OCI-LY7 (cell line): ENCODE data around the gene TRPM3. TPM values are rescaled to one million over a fixed set of nuclear protein-coding genes. Genes with fewer than 3 reads are reported as not detected.
"Not testable (repeated sequence)": the region's sequence is repeated elsewhere in the genome, so short reads cannot be mapped to it uniquely, and the experiment has no call there.

ENCODE experiments used
- BruUV-seq: library from RNA; stranded (reverse); fragments of 400-500 nt; replicated peaks from 2 replicates; lab custom pipeline; 2021; lab: Mats Ljungman, UMichigan
- CTCF ChIA-PET: fragments of 300-600 bp; sonication (Branson Sonifier 250); formaldehyde crosslinking; loops from one replicate; lab custom pipeline; 2022; ENCODE audit warnings: antibody characterized with exemption; ENCODE audit not compliant: unreplicated experiment; lab: Charles Lee
- POLR2A ChIA-PET: fragments of 300-600 bp; sonication (Branson Sonifier 250); formaldehyde crosslinking; loops from one replicate; lab custom pipeline; 2022; ENCODE audit warnings: antibody characterized with exemption; lab: Charles Lee
- DNase-seq: peaks from one replicate; pipeline ENCODE4 v3.0.0-alpha.2; 2015; ENCODE audit warnings: low spot score
- H2AFZ ChIP-seq: fragments of 200-600 bp; sonication (generic), shearing (Covaris generic); 2 replicates; pipeline ENCODE4 v1.6.1; 2014; ENCODE audit warnings: mild to moderate bottlenecking, antibody characterized with exemption, low read length, moderate library complexity
- H3K27ac ChIP-seq: fragments of 200-600 bp; sonication (generic); 2 replicates; pipeline ENCODE4 v1.5.1; 2014; ENCODE audit warnings: mixed run types, low read depth, mild to moderate bottlenecking, moderate library complexity, low read length, inconsistent platforms; ENCODE audit not compliant: poor library complexity, severe bottlenecking
- H3K36me3 ChIP-seq: fragments of 200-600 bp; sonication (generic); 2 replicates; pipeline ENCODE4 v1.6.1; 2014; ENCODE audit warnings: mild to moderate bottlenecking, antibody characterized with exemption, low read length, moderate library complexity, mixed read lengths; ENCODE audit not compliant: insufficient read depth
- H3K4me1 ChIP-seq: fragments of 200-600 bp; sonication (generic); 2 replicates; pipeline ENCODE4 v1.5.1; 2014; ENCODE audit warnings: mild to moderate bottlenecking, low read length; ENCODE audit not compliant: insufficient read depth, poor library complexity, severe bottlenecking
- H3K4me2 ChIP-seq: fragments of 200-600 bp; sonication (generic); 2 replicates; pipeline ENCODE4 v1.6.1; 2014; ENCODE audit warnings: mild to moderate bottlenecking, low read length
- H3K4me3 ChIP-seq: fragments of 200-600 bp; sonication (generic); 2 replicates; pipeline ENCODE4 v1.5.1; 2014; ENCODE audit warnings: mild to moderate bottlenecking, low read depth, low read length; ENCODE audit not compliant: poor library complexity, severe bottlenecking
- H3K79me2 ChIP-seq: fragments of 200-600 bp; sonication (generic); 2 replicates; pipeline ENCODE4 v1.6.1; 2016; ENCODE audit warnings: low read depth, mild to moderate bottlenecking, low read length, moderate library complexity, mixed read lengths; ENCODE audit not compliant: insufficient read depth
- H3K9me2 ChIP-seq: fragments of 200-600 bp; sonication (generic); 2 replicates; pipeline ENCODE4 v1.6.1; 2016; ENCODE audit warnings: mild to moderate bottlenecking, low read length, mixed read lengths; ENCODE audit not compliant: insufficient read depth
- H3K9me3 ChIP-seq: fragments of 200-600 bp; sonication (generic); 2 replicates; pipeline ENCODE4 v1.6.1; 2014; ENCODE audit warnings: mild to moderate bottlenecking, mixed run types, low read length, mixed read lengths
- H4K20me1 ChIP-seq: fragments of 200-600 bp; sonication (generic); 2 replicates; pipeline ENCODE4 v1.6.1; 2014; ENCODE audit warnings: mild to moderate bottlenecking, antibody characterized with exemption, low read length, moderate library complexity, mixed read lengths; ENCODE audit not compliant: insufficient read depth
- CTCF ChIP-seq: fragments of 200-600 bp; sonication (generic); conservative IDR thresholded peaks from 2 replicates; pipeline ENCODE4 v1.5.1; 2014; ENCODE audit warnings: mild to moderate bottlenecking, antibody characterized with exemption, low read length, moderate library complexity, mixed read lengths
- EZH2phosphoT487 ChIP-seq: fragments of 200-600 bp; sonication (generic); IDR thresholded peaks from 2 replicates; pipeline ENCODE4 v1.6.1; 2018; ENCODE audit warnings: low read depth, borderline replicate concordance, mild to moderate bottlenecking, mixed run types, antibody characterized with exemption, low read length, moderate library complexity, mixed read lengths
- intact Hi-C: fragments of 100-400 bp; cut with micrococcal nuclease; formaldehyde crosslinking; loops from one replicate; pipeline ENCODE4 v1.10.0; 2022; ENCODE audit not compliant: unreplicated experiment
- total RNA-seq, 2 experiments: library from RNA; depleted of rRNA in 1 of 2; stranded (reverse); fragments of >200 nt in 1 of 2; shearing (Covaris generic) in 1 of 2; gene quantifications; 2 replicates each; pipeline ENCODE4 v1.2.3, GENCODE V29; 2014 to 2022

The TRPM3 gene
- total RNA-seq, 2 experiments from 2014 or later = not detected

DNA sequence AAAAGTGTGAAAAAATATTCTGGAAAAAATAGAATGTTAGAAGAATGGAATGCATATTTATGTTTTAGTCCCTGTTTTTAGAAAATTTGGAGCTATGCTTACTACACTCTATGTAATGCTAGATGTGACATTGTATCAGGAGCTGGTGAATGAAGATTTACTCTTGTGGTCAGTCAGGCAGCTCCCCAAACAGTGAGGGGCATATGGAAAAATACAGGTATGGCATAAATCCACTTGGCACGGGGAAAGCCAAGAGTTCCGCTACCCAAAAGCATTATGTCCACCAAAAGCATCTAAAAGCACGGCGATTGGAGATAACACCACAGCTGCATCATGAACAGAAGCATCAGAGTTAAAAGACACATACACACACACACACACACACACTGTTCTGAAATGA lies 486.7 kb downstream of the TRPM3 start:
- no peak for DNase-seq
- no peaks in the 10 kb centered on the region for H4K20me1 ChIP-seq
- H3K9me2 ChIP-seq = no peaks in the 10 kb centered on the region
- ChIA-PET CTCF (no interaction called here), POLR2A (interaction anchor here (0.6 to 1.0 kb wide), 2 partner anchors 12 to 1891 kb away, joined by 5 to 6 read pairs; no protein-coding TSS in a partner anchor)
- H3K9me3 ChIP-seq = no peaks in the 10 kb centered on the region
- H3K36me3 ChIP-seq = no peaks in the 10 kb centered on the region
- no peak overlapping the region for H3K27ac ChIP-seq
- no TSS peak for BruUV-seq
- no peaks in the 10 kb centered on the region for H3K4me1 ChIP-seq
- H3K4me2 ChIP-seq = no peak overlapping the region
- intact Hi-C loops = no loop called here
- TF ChIP-seq CTCF (no peak), EZH2phosphoT487 (no peak)
- H3K4me3 ChIP-seq = no peak overlapping the region
- no peaks in the 10 kb centered on the region for H3K79me2 ChIP-seq
- no peak overlapping the region for H2AFZ ChIP-seq

- H3K4me1 ChIP-seq = no peaks in the 10 kb centered on the region
- H3K9me2 ChIP-seq = no peaks in the 10 kb centered on the region
- H3K27ac ChIP-seq = no peak overlapping the region
- ChIA-PET POLR2A (interaction anchor here (0.7 kb wide), 1 partner anchor 1920 kb away, joined by 5 read pairs; no protein-coding TSS in a partner anchor), CTCF (no interaction called here)
- no peaks in the 10 kb centered on the region for H3K79me2 ChIP-seq
- no peak overlapping the region for H3K4me3 ChIP-seq
- no peak overlapping the region for H3K4me2 ChIP-seq
- no peaks in the 10 kb centered on the region for H3K9me3 ChIP-seq
- DNase-seq = no peak
- no peaks in the 10 kb centered on the region for H4K20me1 ChIP-seq
- TF ChIP-seq EZH2phosphoT487 (no peak), CTCF (no peak)
- H2AFZ ChIP-seq = no peak overlapping the region
- intact Hi-C loops = no loop called here
- H3K36me3 ChIP-seq = no peaks in the 10 kb centered on the region
- BruUV-seq = no TSS peak
Measured at GRCh38 chr9:70630971-70631370, 490.4 kb downstream of the TRPM3 start.

GRCh38 chr9:70629080-70629685 lies 492.2 kb downstream of the TRPM3 start:
- POLR2A ChIA-PET = interaction anchor here (0.9 kb wide), 1 partner anchor 35 kb away, joined by 5 read pairs; no protein-coding TSS in a partner anchor
- BruUV-seq = not testable (repeated sequence)

More at GRCh38 chr9:70629080-70629685, 492.2 kb downstream of the TRPM3 start:
- CTCF ChIA-PET, H4K20me1 ChIP-seq, H2AFZ ChIP-seq, H3K4me3 ChIP-seq, H3K4me1 ChIP-seq, H3K9me3 ChIP-seq, H3K9me2 ChIP-seq, H3K27ac ChIP-seq, H3K36me3 ChIP-seq, intact Hi-C loops, H3K4me2 ChIP-seq, DNase-seq, H3K79me2 ChIP-seq: not testable (repeated sequence)
- peak; percentile 48 for TF ChIP-seq CTCF
